ENCODE measurements around the gene FAM222B.
"Not testable (repeated sequence)": the region's sequence is repeated elsewhere in the genome, so short reads cannot be mapped to it uniquely, and the experiment has no call there.

FAM222B gene

GRCh38 chr17:28796062-28796461 is 46.5 kb downstream of the FAM222B start:
- DNase-seq (ENCODE audit: insufficient read length, low spot score) (no peak), FAIRE-seq (no peak)
- no peak for TF ChIP-seq POLR2A (IDR thresholded peaks at IDR 0.05; ENCODE audit: low read depth, low read length)

GRCh38 chr17:28794846-28795441 is 47.6 kb downstream of the FAM222B start:
- not testable (repeated sequence) for FAIRE-seq; DNase-seq (ENCODE audit: insufficient read length, low spot score)

DNA sequence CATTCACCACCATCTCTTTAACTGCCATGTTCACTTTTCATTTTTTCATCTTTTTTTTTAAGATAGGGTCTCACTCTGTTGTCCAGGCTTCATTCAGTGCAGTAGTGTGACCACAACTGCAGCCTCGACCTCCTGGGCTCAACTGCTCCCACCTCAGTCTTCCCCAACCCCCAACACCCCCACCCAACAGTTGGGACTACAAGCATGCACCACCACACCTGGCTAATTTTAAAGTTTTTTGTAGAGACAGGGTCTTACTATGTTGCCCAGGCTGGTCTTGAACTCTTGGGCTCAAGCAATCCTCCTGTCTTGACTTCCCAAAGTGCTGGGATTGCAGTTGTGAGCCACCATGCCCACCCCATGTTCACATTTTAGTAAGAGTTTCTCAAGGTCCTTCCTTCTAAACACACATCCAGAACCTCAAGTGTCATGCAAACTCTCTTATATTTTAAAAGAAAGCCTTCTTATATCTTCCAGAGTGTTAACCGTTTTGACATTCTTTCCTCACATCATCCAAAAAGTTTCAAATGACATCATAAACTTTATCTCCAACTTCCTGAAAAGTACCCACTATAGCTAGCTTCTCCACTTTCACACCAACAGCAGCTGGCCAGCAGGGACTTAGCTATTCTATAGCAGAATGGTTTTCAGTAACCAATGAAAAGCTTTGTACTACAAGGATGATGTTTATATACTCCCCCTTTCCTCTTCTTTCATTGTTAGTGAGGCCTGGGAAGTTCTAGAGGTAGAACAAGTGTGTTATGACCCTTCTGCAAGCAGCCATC is 49.5 kb downstream of the FAM222B start:
- DNase-seq (ENCODE audit: insufficient read length, low spot score) (no peak), FAIRE-seq (no peak)
- no peak for TF ChIP-seq POLR2A (IDR thresholded peaks at IDR 0.05; ENCODE audit: low read depth, low read length)

GRCh38 chr17:28788100-28788499 is 54.5 kb downstream of the FAM222B start:
- TF ChIP-seq POLR2A (IDR thresholded peaks at IDR 0.05; ENCODE audit: low read depth, low read length), result no peak
- DNase-seq (ENCODE audit: insufficient read length, low spot score), result no peak
- FAIRE-seq, result no peak

DNA sequence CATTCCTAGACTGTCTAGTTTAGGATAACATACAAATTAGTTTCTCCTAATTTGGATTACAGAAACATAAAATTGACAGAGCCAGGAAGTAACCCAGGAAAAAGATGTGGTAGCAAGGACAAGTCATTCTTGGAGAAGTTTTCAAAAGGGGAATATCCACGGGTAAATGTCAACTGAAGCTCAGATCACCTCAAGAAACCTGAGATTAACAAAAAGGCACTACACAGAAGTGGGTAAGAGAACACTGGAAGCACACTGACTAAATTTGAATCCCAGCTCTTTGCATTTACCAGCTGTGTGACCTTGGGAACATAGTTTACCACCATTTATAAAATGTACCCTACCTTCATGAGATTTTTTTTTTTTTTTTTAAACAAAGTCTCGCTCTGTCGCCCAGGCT is 59.4 kb downstream of the FAM222B start:
- DNase-seq (ENCODE audit: insufficient read length, low spot score) (no peak), FAIRE-seq (no peak)
- no peak for TF ChIP-seq POLR2A (IDR thresholded peaks at IDR 0.05; ENCODE audit: low read depth, low read length)

- DNase-seq (ENCODE audit: insufficient read length, low spot score); FAIRE-seq: not testable (repeated sequence)
Observed at GRCh38 chr17:28779601-28780000, 63.0 kb downstream of the FAM222B start.

DNA sequence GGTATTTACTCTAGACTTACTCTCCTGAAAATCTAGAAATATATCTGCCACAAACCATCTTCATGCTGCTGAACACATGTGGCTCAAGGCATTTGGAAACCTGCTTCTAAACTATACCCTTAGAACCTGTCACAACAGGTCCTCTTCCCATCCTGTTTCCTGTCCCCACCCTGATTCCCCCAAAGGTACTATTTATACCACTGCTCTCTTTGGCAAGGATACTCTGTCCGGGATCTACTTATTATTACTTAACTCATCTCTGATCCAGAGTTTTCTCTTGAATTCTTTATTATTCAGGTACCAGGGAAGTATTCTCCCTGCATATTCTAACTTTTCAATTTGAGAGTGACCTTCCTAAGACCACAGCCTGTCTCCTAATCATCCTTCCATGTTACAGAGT is 65.4 kb downstream of the FAM222B start:
- no peak for DNase-seq (ENCODE audit: insufficient read length, low spot score)
- no peak for FAIRE-seq
- no peak for TF ChIP-seq POLR2A (IDR thresholded peaks at IDR 0.05; ENCODE audit: low read depth, low read length)

- no peak for TF ChIP-seq POLR2A (IDR thresholded peaks at IDR 0.05; ENCODE audit: low read depth, low read length)
- FAIRE-seq (no peak), DNase-seq (ENCODE audit: insufficient read length, low spot score) (no peak)
Observed at GRCh38 chr17:28774206-28774605, 68.4 kb downstream of the FAM222B start.

DNA sequence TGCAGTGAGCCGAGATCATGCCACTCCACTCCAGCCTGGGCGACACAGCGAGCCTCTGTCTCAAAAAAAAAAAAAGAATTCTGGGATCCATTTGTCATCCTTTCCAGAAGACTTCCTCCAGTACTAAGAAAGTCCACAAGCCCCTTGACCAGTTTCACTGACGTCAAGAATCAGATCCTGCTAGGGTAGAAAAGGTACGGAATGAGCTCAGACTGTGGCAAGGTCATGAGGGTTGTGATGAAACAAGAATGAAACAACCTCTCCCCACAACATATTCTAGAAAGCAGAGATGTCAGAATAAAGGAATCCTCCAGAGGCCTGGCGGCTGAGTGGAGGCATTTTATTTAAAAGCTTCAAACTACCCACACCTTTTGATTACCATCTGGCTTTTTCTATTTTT is 68.9 kb downstream of the FAM222B start:
- DNase-seq (ENCODE audit: insufficient read length, low spot score) (no peak), FAIRE-seq (no peak)
- no peak for TF ChIP-seq POLR2A (IDR thresholded peaks at IDR 0.05; ENCODE audit: low read depth, low read length)

DNA sequence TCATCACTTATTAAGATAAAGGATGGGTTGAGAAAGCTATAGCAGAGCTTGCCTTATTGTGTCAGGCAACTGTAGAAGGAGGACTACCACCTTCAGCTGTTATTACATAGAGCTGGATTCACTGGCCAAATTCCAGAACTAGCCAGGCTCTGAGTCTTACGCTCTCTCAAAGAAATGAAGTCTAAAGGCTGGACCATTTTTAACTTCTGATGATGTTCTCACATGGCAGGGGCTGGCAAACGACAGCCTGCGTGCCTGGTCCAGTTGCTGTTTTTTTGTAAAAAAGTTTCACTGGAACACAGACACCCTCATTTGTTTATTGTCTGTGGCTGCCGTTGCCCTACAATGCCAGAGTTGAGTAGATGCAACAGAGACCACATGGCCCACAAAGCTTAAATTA is 77.6 kb downstream of the FAM222B start:
- FAIRE-seq (no peak), DNase-seq (ENCODE audit: insufficient read length, low spot score) (no peak)
- no peak for TF ChIP-seq POLR2A (IDR thresholded peaks at IDR 0.05; ENCODE audit: low read depth, low read length)

DNA sequence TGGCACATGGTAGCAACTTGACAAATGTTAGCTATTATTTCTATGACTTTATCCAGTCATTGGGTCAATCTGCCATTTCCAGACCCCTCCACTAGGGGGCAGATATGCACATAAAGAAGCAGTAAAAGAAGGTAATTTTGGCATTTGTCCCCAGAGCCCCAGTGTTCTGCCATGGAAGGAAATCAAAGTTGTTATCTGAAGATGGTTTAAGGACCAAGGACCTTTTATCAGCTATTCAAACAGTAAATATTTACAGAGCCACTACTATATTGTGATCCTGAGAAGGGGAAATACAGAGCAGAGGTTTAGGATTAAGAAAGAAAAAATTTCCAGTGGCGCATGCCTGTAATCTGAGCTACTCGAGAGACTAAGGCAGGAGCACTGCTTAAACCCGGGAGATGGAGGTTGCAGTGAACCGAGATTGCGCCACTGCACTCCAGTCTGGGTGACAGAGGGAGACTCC is 78.8 kb downstream of the FAM222B start:
- no peak for TF ChIP-seq POLR2A (IDR thresholded peaks at IDR 0.05; ENCODE audit: low read depth, low read length)
- no peak for FAIRE-seq
- DNase-seq (ENCODE audit: insufficient read length, low spot score), result peak; percentile 57

DNA sequence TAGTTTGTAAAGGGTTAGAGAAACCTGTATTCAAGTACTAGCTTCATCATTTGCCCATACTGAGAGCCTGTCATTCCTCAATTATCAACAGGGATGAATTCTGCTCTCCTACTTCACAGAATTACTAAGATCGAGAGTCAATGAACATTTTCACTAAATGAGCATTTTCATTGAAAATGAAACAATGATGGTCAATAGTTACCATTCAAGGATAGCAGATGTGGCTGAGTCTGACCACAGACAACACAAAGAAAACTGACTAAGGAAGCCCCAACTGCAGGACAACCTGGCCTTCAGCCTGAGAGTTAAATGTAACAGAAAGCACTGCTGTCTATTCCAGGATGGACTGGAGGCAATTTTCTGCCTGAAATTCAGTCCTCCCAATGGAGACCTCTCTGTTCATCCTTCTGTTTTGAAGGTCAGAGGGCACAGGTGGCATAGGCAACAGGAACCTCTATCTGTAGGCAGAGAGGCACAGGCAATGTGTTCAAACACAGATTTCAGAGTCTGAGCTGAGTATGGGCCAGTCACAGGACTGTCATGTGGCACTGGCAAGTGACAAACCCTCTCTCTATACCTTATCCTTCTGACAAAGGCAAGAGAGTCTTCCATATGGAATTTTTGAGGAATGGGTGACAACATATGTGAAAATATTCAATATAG is 79.3 kb downstream of the FAM222B start:
- TF ChIP-seq POLR2A (IDR thresholded peaks at IDR 0.05; ENCODE audit: low read depth, low read length), result no peak
- FAIRE-seq, result no peak

GRCh38 chr17:28760601-28761562 is 81.7 kb downstream of the FAM222B start:
- DNase-seq (ENCODE audit: insufficient read length, low spot score) (no peak), FAIRE-seq (no peak)
- no peak for TF ChIP-seq POLR2A (IDR thresholded peaks at IDR 0.05; ENCODE audit: low read depth, low read length)

More for the DNA sequence above, 79.3 kb downstream of the FAM222B start:
- DNase-seq (ENCODE audit: insufficient read length, low spot score), result no peak

Data from H54 (cell line).